Subcutaneous adipose tissue (tissue), 4 donors: ENCODE data around the gene ERGIC3. TPM values are rescaled to one million over a fixed set of nuclear protein-coding genes. Genes with fewer than 3 reads are reported as not detected.

ENCODE experiments used
- CTCF ChIP-seq: fragments of 450-650 bp; IDR thresholded peaks from one replicate; pipeline ENCODE4 v1.5.1; 2016; ENCODE audit warnings: low read depth, mild to moderate bottlenecking, control low read depth, antibody characterized with exemption, moderate library complexity
- small RNA-seq: library from RNA; depleted of rRNA; stranded (forward); fragments of <200 nt; gene quantifications from one replicate; pipeline ENCODE3, GENCODE V24; 2016
- total RNA-seq, 4 donors: library from RNA; depleted of rRNA; stranded (reverse); fragments of >200 nt; gene quantifications; one replicate each; pipeline ENCODE4 v1.1.0, GENCODE V29; 2016

The ERGIC3 gene
- total RNA-seq, 4 donors from 2014 or later: 99.9 to 207 (median 181) TPM

DNA sequence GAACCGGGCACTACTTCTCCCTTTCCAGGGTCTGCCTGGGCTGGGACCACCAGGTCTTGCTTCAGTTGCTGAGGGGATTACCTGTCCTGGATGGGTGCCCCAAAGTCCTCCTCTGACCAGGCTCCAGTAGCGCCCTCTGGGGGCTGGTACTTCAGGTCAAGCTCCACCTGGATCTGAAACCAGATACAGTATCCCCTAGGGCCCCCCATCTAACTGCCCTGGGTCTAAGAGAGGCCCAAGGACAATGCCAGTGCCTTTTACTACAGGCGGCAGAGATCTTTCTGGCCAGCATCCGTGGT is 62.5 kb downstream of the ERGIC3 start:
- TF ChIP-seq CTCF: no peak

- TF ChIP-seq CTCF: no peak
Measured at GRCh38 chr20:35606127-35606526, 64.2 kb downstream of the ERGIC3 start.

Small RNA genes lying within 50 kb of the gene (small RNA-seq; reads per million reads assigned to genes)
- not detected for gene RPL37P1

Other genes starting within 250 kb of the ERGIC3 start
- gene FAM83C, start 249.7 kb upstream of the ERGIC3 start, total RNA-seq: not detected
- gene UQCC1, start 130.1 kb upstream of the ERGIC3 start, total RNA-seq: 10 to 100 TPM; 23.6 to 38.2 (median 26.9) TPM
- gene GDF5, start 103.8 kb upstream of the ERGIC3 start, total RNA-seq: 1 to 10 TPM in 1 of 4 donors, under 1 TPM in 3; 0.22 to 2.3 (median 0.66) TPM
- gene CEP250, start 86.5 kb upstream of the ERGIC3 start, total RNA-seq: 10 to 100 TPM in 3 of 4 donors, 1 to 10 TPM in 1; 6.8 to 31.6 (median 20.6) TPM
- not detected for gene C20orf173, start 12.4 kb upstream of the ERGIC3 start, total RNA-seq
- 1 to 10 TPM in 3 of 4 donors, not detected in 1; 1.7 to 3.3 (median 2.4) TPM for gene SPAG4, start 73.8 kb downstream of the ERGIC3 start, total RNA-seq
- 100 to 1,000 TPM in 2 of 4 donors, 10 to 100 TPM in 2; 50.6 to 115 (median 87.1) TPM for gene CPNE1, start 122.8 kb downstream of the ERGIC3 start, total RNA-seq
- 10 to 100 TPM; 22.8 to 35.4 (median 24.2) TPM for gene RBM12, start 122.8 kb downstream of the ERGIC3 start, total RNA-seq
- gene NFS1, start 157.3 kb downstream of the ERGIC3 start, total RNA-seq: 10 to 100 TPM; 17.4 to 34.7 (median 24.3) TPM
- gene ROMO1, start 157.3 kb downstream of the ERGIC3 start, total RNA-seq: 100 to 1,000 TPM; 215 to 328 (median 269) TPM
- 100 to 1,000 TPM; 320 to 423 (median 379) TPM for gene RBM39, start 200.2 kb downstream of the ERGIC3 start, total RNA-seq
- gene PHF20, start 229.9 kb downstream of the ERGIC3 start, total RNA-seq: 10 to 100 TPM; 35.5 to 61.6 (median 44.5) TPM